H9 (cell line): ENCODE data around the gene C1QTNF1. TPM values are rescaled to one million over a fixed set of nuclear protein-coding genes. Genes with fewer than 3 reads are reported as not detected.

Experiments
- DNase-seq: peaks from one replicate; pipeline ENCODE4 v3.0.0-alpha.2; 2017
- H2AFZ ChIP-seq: one replicate; pipeline ENCODE4 v1.6.1; 2013; ENCODE audit warnings: mild to moderate bottlenecking, low read length, control low read depth, moderate library complexity
- H2AK5ac ChIP-seq: 2 replicates; pipeline ENCODE4 v1.6.1; 2013; ENCODE audit warnings: low read length, control low read depth, mixed read lengths; ENCODE audit not compliant: insufficient read length
- H2BK120ac ChIP-seq: one replicate; pipeline ENCODE4 v1.6.1; 2013; ENCODE audit warnings: low read depth, mild to moderate bottlenecking, low read length, control low read depth, inconsistent platforms; ENCODE audit not compliant: poor library complexity, severe bottlenecking
- H2BK12ac ChIP-seq: 2 replicates; pipeline ENCODE4 v1.6.1; 2013; ENCODE audit warnings: low read length, control low read depth, mixed read lengths, low read depth; ENCODE audit not compliant: insufficient read length
- H2BK15ac ChIP-seq: 2 replicates; pipeline ENCODE4 v1.6.1; 2013; ENCODE audit warnings: low read depth, low read length, control low read depth
- H2BK20ac ChIP-seq: one replicate; pipeline ENCODE4 v1.6.1; 2013; ENCODE audit warnings: low read depth, mild to moderate bottlenecking, low read length, control low read depth, inconsistent platforms; ENCODE audit not compliant: poor library complexity, severe bottlenecking
- H2BK5ac ChIP-seq: 2 replicates; pipeline ENCODE4 v1.6.1; 2013; ENCODE audit warnings: low read length, control low read depth, mixed read lengths; ENCODE audit not compliant: insufficient read length
- H3K14ac ChIP-seq: 2 replicates; pipeline ENCODE4 v1.6.1; 2013; ENCODE audit warnings: low read length, control low read depth; ENCODE audit not compliant: insufficient read depth
- H3K18ac ChIP-seq: 2 replicates; pipeline ENCODE4 v1.6.1; 2013; ENCODE audit warnings: low read depth, mild to moderate bottlenecking, mixed read lengths, low read length, control low read depth; ENCODE audit not compliant: insufficient read length
- H3K23ac ChIP-seq: 2 replicates; pipeline ENCODE4 v1.6.1; 2013; ENCODE audit warnings: low read length, control low read depth, mixed read lengths, low read depth; ENCODE audit not compliant: insufficient read length
- H3K23me2 ChIP-seq: 2 replicates; pipeline ENCODE4 v1.6.1; 2013; ENCODE audit warnings: low read depth, mild to moderate bottlenecking, mixed read lengths, low read length, control low read depth; ENCODE audit not compliant: insufficient read length, poor library complexity, severe bottlenecking
- H3K27ac ChIP-seq: 2 replicates; pipeline ENCODE4 v1.5.1; 2013; ENCODE audit warnings: low read length, control low read depth, mixed read lengths, low read depth; ENCODE audit not compliant: insufficient read length
- H3K27me3 ChIP-seq: 2 replicates; pipeline ENCODE4 v1.6.1; 2013; ENCODE audit warnings: low read length, control low read depth, inconsistent platforms; ENCODE audit not compliant: insufficient read depth
- H3K4ac ChIP-seq: 2 replicates; pipeline ENCODE4 v1.6.1; 2013; ENCODE audit warnings: low read depth, mild to moderate bottlenecking, control low read depth, inconsistent platforms, low read length, moderate library complexity
- H3K4me1 ChIP-seq: 2 replicates; pipeline ENCODE4 v1.6.1; 2013; ENCODE audit warnings: low read length, control low read depth, inconsistent platforms; ENCODE audit not compliant: insufficient read depth
- H3K4me2 ChIP-seq: 2 replicates; pipeline ENCODE4 v1.6.1; 2013; ENCODE audit warnings: low read length, control low read depth, mixed read lengths; ENCODE audit not compliant: insufficient read length, insufficient read depth
- H3K56ac ChIP-seq: 2 replicates; pipeline ENCODE4 v1.6.1; 2013; ENCODE audit warnings: low read depth, mild to moderate bottlenecking, mixed read lengths, low read length, control low read depth; ENCODE audit not compliant: insufficient read length
- H3K79me1 ChIP-seq: 2 replicates; pipeline ENCODE4 v1.6.1; 2013; ENCODE audit warnings: low read depth, mild to moderate bottlenecking, moderate library complexity, low read length, control low read depth, inconsistent platforms; ENCODE audit not compliant: insufficient read depth, poor library complexity, severe bottlenecking
- H3K79me2 ChIP-seq: 2 replicates; pipeline ENCODE4 v1.6.1; 2013; ENCODE audit warnings: low read length, control low read depth, inconsistent platforms; ENCODE audit not compliant: insufficient read depth
- H3K9ac ChIP-seq: 2 replicates; pipeline ENCODE4 v1.6.1; 2013; ENCODE audit warnings: low read length, control low read depth, mixed read lengths; ENCODE audit not compliant: insufficient read length; ENCODE audit errors: extremely low read depth
- H3K9me3 ChIP-seq: one replicate; pipeline ENCODE4 v1.6.1; 2013; ENCODE audit warnings: low read depth, low read length, inconsistent platforms; ENCODE audit not compliant: control insufficient read depth
- H3T11ph ChIP-seq: one replicate; pipeline ENCODE4 v1.6.1; 2013; ENCODE audit warnings: mild to moderate bottlenecking, low read length, control low read depth, inconsistent platforms
- H4K20me1 ChIP-seq: one replicate; pipeline ENCODE4 v1.6.1; 2013; ENCODE audit not compliant: control insufficient read depth, insufficient read length, insufficient read depth
- H4K5ac ChIP-seq: 2 replicates; pipeline ENCODE4 v1.6.1; 2013; ENCODE audit warnings: low read depth, mild to moderate bottlenecking, mixed read lengths, low read length, control low read depth; ENCODE audit not compliant: insufficient read length
- H4K8ac ChIP-seq: replicated peaks from 2 replicates; pipeline ENCODE4 v1.6.1; 2013; ENCODE audit warnings: low read length, control low read depth, mixed read lengths, low read depth; ENCODE audit not compliant: insufficient read length
- H4K91ac ChIP-seq: 2 replicates; pipeline ENCODE4 v1.6.1; 2013; ENCODE audit warnings: low read depth, mild to moderate bottlenecking, moderate library complexity, mixed read lengths, low read length, control low read depth; ENCODE audit not compliant: insufficient read length
- H3K27ac Mint-ChIP-seq, 3 experiments: 2 replicates in 2 of 3; 3 replicates in 1 of 3; pipeline ENCODE4 v1.8.0; 2020 to 2021; ENCODE audit warnings: mixed read lengths in 3 of 3, mild to moderate bottlenecking in 1 of 3, moderate library complexity in 1 of 3
- H3K27me3 Mint-ChIP-seq: 2 replicates; pipeline ENCODE4 v1.8.0; 2021; ENCODE audit warnings: low read depth, mild to moderate bottlenecking, moderate library complexity, mixed read lengths
- H3K36me3 Mint-ChIP-seq, 3 experiments: 2 replicates in 2 of 3; 3 replicates in 1 of 3; pipeline ENCODE4 v1.8.0; 2020 to 2021; ENCODE audit warnings: low read depth in 3 of 3, mixed read lengths in 3 of 3; ENCODE audit not compliant: insufficient read depth in 1 of 3
- H3K4me1 Mint-ChIP-seq, 2 experiments: 2 replicates each; pipeline ENCODE4 v1.8.0; 2020; ENCODE audit warnings: mixed read lengths in 2 of 2
- H3K4me3 Mint-ChIP-seq, 2 experiments: 2 replicates in 1 of 2; 3 replicates in 1 of 2; pipeline ENCODE4 v1.8.0; 2020 to 2021; ENCODE audit warnings: mild to moderate bottlenecking in 2 of 2, mixed read lengths in 2 of 2, moderate library complexity in 1 of 2
- H3K9me3 Mint-ChIP-seq, 2 experiments: 2 replicates in 1 of 2; 3 replicates in 1 of 2; pipeline ENCODE4 v1.8.0; 2020; ENCODE audit warnings: mild to moderate bottlenecking in 2 of 2, mixed read lengths in 2 of 2, moderate library complexity in 1 of 2
- WGBS: extraction: QIAGEN DNeasy Blood & Tissue Kit; methylation state at CpG from one replicate; pipeline ENCODE4 v1.1.7; 2013; ENCODE audit warnings: missing lambda C conversion rate, low lambda C conversion rate, mixed read lengths; ENCODE audit not compliant: insufficient read length; ENCODE audit errors: extremely low coverage; 5-methylcytosine and 5-hydroxymethylcytosine counted together
- total RNA-seq: library from RNA; stranded (reverse); gene quantifications from 2 replicates; pipeline ENCODE4 v1.2.1, GENCODE V29; 2021
- TF ChIP-seq, protein P1 (sequence below): fragments of 200-600 bp; sonication (generic); conservative IDR thresholded peaks from 3 replicates; pipeline ENCODE4 v1.8.0; 2021; ENCODE audit warnings: antibody characterized with exemption, mild to moderate bottlenecking

Gene C1QTNF1
- total RNA-seq, 1 experiment from 2014 or later, result 0.96 TPM

DNA sequence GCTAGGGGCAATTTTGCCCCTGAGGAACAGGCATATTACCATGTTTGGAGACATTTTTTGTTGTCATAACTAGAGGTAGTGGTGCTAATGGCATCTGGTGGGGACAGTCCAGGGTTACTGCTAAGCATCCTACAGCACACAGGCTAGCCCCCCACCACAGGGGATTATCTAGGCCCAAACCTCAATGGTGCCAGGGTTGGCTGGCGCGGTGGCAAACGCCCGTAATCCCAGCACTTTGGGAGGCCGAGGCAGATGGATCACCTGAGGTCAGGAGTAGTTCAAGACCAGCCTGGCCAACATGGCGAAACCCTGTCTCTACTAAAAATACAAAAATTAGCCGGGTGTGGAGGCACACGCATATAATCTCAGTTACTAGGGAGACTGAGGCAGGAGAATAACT is 15.2 kb downstream of the C1QTNF1 start:
- no peak overlapping the region for H3K4ac ChIP-seq
- H3K56ac ChIP-seq, result no peak overlapping the region
- no peaks in the 10 kb centered on the region for H3K23me2 ChIP-seq
- H2BK20ac ChIP-seq, result no peak overlapping the region
- H3K9me3 Mint-ChIP-seq, result peaks cover 4 to 11% of the 10 kb centered on the region in 2 experiments; a peak in 4 of 5 replicates
- H2BK12ac ChIP-seq, result no peak overlapping the region
- H3K4me1 ChIP-seq, result no peaks in the 10 kb centered on the region
- H3K27ac ChIP-seq, result no peak overlapping the region
- H2AFZ ChIP-seq, result no peak overlapping the region
- no peak overlapping the region for H3K14ac ChIP-seq
- H3K27ac Mint-ChIP-seq, result no peak overlapping the region
- no peak overlapping the region for H4K5ac ChIP-seq
- H3K79me2 ChIP-seq, result no peaks in the 10 kb centered on the region
- no peak overlapping the region for H3K4me2 ChIP-seq
- H3K9ac ChIP-seq, result no peak overlapping the region
- no peak overlapping the region for H3K4me3 Mint-ChIP-seq
- peaks cover 74% of the 10 kb centered on the region for H3K27me3 Mint-ChIP-seq
- no peak for DNase-seq
- H2BK15ac ChIP-seq, result no peak overlapping the region
- no peak overlapping the region for H2BK120ac ChIP-seq
- peaks cover 0 to 2% of the 10 kb centered on the region in 2 experiments; a peak in 1 of 4 replicates for H3K4me1 Mint-ChIP-seq
- H3K36me3 Mint-ChIP-seq, result no peaks in the 10 kb centered on the region; a peak in 1 of 7 replicates
- H2AK5ac ChIP-seq, result no peak overlapping the region
- no peaks in the 10 kb centered on the region for H3K9me3 ChIP-seq
- H3T11ph ChIP-seq, result no peak overlapping the region
- H4K8ac ChIP-seq, result no peak overlapping the region
- H4K91ac ChIP-seq, result no peak overlapping the region
- no peak overlapping the region for H3K18ac ChIP-seq
- no peak overlapping the region for H2BK5ac ChIP-seq
- H3K79me1 ChIP-seq, result no peaks in the 10 kb centered on the region
- H3K27me3 ChIP-seq, result no peaks in the 10 kb centered on the region
- H3K23ac ChIP-seq, result no peak overlapping the region
- peaks cover 2% of the 10 kb centered on the region for H4K20me1 ChIP-seq
- TF ChIP-seq, protein P1, sequence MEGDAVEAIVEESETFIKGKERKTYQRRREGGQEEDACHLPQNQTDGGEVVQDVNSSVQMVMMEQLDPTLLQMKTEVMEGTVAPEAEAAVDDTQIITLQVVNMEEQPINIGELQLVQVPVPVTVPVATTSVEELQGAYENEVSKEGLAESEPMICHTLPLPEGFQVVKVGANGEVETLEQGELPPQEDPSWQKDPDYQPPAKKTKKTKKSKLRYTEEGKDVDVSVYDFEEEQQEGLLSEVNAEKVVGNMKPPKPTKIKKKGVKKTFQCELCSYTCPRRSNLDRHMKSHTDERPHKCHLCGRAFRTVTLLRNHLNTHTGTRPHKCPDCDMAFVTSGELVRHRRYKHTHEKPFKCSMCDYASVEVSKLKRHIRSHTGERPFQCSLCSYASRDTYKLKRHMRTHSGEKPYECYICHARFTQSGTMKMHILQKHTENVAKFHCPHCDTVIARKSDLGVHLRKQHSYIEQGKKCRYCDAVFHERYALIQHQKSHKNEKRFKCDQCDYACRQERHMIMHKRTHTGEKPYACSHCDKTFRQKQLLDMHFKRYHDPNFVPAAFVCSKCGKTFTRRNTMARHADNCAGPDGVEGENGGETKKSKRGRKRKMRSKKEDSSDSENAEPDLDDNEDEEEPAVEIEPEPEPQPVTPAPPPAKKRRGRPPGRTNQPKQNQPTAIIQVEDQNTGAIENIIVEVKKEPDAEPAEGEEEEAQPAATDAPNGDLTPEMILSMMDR, result no peak
- no CpG with 5 or more reads among the region's 8 CpGs for WGBS
